Cerebellar nuclear complex (tissue), 1 donor: Measurements from ENCODE around the gene KLHDC2.
A peak's percentile ranks its signal among the peaks of the same experiment; 100 is the strongest.
"Not testable (repeated sequence)": the region's sequence is repeated elsewhere in the genome, so short reads cannot be mapped to it uniquely, and the experiment has no call there.

Experiments used
- DNase-seq, 2 experiments: peaks; one replicate each; lab custom pipeline; 2025; lab: John Stamatoyannopoulos, UW

The KLHDC2 gene, protein sequence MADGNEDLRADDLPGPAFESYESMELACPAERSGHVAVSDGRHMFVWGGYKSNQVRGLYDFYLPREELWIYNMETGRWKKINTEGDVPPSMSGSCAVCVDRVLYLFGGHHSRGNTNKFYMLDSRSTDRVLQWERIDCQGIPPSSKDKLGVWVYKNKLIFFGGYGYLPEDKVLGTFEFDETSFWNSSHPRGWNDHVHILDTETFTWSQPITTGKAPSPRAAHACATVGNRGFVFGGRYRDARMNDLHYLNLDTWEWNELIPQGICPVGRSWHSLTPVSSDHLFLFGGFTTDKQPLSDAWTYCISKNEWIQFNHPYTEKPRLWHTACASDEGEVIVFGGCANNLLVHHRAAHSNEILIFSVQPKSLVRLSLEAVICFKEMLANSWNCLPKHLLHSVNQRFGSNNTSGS

DNA sequence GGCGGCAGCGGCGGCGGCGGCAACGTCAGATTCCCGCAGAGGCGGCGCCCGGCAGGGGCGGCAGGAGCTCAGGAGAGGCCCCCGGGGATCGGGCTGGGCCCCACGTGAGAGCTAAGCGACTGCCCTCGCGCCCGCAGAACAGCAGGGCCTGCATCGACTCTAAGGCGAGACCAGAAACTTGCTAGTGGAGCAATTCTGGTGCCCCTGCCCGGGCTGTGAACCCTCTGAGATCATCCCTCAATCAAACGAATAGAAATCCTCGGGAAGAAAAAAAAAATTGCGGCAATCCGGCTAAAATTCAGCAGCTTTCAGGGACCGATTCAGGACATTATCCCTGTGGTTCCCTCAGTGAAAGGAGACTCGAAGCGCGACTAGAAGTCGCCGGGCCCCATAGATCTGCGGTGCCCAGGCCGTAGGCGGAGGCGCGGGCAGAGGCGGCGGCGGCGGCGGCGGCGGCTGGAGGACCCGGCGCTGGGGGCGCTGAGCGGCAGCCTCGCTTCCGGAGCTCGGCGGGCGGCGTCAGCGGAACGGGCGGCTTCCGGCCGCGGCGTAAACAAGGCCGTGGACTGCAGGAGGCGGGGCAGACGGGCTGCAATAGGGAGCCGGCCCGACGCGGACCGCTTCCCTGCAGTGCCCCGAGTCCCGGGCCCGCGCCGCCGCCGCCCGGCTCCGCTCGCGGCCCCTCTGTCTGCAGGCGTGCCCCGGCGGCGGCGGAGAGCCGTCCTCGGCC lies at the start of gene KLHDC2:
TSS of gene KLHDC2 (plus strand) at position 583 of the 730 bp plus-strand sequence. CDS start 316 bp downstream, outside the sequence.
- peak in 1 of 2 experiments; percentile 20 for DNase-seq

DNA sequence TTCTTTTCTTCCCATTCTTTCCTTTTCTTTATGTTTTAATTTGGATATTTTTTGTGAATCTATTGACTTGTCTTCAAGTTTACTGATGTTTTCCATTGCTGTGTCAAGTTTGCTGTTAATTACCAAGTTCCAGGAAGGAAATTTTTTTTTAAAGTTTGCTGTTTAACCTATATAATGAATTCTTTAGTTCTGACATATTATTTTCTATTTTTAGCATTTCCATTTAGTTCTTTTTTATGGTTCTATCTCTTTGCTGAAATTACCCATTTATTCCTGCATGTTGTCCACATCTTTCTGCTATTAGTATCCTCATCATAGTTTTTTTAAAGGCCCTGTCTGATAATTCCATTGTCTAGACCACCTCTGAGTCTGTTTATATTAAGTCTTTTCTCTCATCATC lies 47.2 kb upstream of the KLHDC2 start:
- DNase-seq = no peak

DNA sequence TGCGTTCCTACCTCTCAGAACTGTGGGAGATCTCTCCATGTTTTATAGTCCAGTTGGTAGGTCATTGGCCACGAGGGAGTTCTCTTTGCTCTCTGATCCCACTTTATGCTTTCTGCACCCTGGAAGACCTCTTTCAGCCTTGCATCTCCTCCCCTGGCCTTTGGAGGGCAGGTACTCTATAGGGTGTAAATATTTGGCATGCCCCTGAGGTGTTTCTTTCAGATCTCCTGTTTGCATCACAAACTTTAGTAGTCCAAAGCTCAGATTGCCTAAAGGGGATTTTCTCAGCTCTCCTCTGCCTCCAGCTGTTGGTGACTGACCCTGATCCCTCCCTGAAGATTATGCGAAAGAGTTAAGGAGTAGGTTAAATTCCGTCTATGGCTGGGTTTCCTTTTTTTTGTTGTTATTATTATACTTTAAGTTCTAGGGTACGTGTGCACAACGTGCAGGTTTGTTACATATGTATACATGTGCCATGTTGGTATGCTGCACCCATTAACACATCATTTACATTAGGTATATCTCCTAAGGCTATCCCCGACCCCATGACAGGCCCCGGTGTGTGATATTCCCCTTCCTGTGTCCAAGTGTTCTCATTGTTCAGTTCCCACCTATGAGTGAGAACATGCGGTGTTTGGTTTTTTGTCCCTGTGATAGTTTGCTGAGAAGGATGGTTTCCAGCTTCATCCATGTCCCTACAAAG lies 46.1 kb upstream of the KLHDC2 start:
- not testable (repeated sequence) for DNase-seq

DNA sequence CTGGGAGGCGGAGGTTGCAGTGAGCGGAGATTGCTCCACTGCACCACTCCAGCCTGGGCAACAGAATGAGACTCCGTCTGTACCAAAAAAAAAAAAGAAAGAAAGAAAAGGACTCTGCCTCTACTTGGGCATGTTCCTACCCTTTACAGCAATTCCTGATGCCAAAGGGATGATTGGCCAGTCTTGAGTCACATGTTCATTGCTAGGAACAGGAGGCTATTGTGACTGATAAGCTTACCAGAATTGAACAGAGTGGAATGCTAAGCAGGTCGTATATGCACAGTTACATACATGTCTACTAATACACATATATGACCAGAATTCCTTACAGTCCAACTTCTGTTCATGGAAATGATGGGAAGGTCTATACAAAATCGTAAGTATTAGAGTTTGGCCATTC lies 40.8 kb upstream of the KLHDC2 start:
- no peak for DNase-seq

GRCh38 chr14:49732896-49733295 lies 35.1 kb upstream of the KLHDC2 start:
- no peak for DNase-seq

GRCh38 chr14:49733836-49734235 lies 34.1 kb upstream of the KLHDC2 start:
- DNase-seq = no peak

DNA sequence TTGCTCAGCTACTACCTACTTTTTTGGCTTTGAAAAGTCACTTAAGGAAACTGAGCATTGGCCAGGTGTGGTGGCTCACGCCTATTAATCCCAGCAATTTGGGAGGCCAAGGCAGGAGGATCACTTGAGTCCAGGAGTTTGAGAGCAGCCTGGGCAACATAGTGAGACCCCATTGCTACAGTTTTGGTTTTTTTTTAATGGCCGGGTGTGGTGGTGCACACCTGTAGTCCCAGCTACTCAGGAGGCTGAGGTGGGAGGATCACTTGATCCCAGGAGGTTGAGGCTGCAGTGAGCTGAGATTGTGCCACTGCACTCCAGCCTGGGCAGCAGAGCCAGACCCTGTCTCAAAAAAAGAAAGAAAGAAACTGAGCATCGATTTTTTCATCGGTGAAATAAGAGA lies 32.3 kb upstream of the KLHDC2 start:
- DNase-seq = not testable (repeated sequence)

DNA sequence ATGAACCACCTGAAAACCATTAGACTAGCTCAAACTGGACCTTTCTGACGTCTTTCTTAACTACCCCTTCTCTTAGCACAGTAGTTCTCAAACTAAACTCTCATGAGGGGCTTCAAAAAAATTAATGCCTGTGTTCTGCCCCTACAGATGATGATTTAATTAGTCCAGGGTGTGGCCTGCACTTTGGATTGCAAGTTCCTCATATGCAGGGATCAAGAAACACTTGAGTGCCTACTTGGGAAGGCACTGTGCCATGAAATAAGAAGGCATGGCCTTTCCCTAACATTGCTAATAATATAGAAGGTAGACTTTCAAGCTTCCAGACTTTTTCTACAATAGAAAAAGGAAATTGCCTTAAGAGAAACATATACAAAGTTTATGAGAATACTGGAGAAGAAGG lies 22.8 kb upstream of the KLHDC2 start:
- DNase-seq = no peak

GRCh38 chr14:49746476-49746875 lies 21.5 kb upstream of the KLHDC2 start:
- not testable (repeated sequence) for DNase-seq

DNA sequence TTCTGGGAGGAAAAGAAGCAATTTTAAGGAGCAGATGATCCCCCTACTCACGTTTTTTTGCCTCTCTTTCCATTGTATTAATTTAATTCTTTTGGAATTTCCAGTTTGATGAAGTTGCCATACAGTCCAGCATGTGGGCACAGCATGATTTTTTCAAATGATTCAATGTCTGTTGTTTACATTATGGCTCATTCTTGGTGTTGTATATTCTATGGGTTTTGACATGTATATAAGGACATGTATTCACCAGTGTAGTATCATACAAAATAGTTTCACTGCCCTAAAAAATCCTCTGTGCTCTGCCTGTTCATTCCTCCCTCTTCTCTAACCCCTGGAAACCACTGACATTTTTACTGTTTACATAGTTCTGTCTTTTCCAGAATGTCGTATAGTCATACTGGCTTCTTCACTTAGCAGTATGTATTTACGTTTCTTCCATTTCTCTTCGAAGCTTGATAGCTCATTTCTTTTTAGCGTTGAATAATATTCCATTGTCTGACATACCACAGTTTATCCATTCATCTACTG lies 13.3 kb upstream of the KLHDC2 start:
- no peak for DNase-seq

- no peak for DNase-seq
Measured at GRCh38 chr14:49755378-49755777, 12.6 kb upstream of the KLHDC2 start.

DNA sequence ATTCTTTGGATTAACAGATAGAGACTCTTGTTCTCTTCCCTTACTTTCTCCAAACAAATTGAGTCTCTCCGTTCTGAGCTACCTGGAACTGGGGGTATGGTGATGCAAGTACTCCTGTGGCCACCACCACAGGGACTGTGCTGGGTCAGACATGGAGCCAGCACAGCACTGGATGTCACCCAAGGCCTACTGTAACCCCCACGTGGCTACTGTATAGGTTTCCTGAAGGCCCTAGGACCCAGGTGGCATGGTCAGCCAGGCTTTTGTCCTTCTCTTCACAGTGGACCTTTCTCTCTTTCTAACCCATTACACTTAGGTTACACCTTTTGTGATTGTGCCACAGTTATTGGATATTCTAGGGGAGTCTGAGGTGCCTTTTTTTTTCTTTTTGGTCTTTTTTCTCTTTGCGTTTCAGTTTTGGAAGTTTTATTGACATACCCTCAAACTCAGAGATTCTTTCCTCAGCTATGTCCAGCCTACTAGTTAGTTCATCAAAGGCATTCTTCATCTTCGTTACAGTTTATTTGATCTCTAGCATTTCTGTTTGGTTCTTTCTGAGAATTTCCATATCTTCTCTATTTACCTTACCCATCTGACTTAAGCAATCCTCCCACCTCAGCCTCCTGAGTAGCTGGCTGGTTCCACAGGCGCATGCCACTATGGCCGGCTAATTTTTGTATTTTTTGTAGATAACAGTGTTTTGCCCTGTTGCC lies 6.0 kb upstream of the KLHDC2 start:
- DNase-seq = no peak

GRCh38 chr14:49766839-49767238 lies 1.1 kb upstream of the KLHDC2 start:
- no peak for DNase-seq

DNA sequence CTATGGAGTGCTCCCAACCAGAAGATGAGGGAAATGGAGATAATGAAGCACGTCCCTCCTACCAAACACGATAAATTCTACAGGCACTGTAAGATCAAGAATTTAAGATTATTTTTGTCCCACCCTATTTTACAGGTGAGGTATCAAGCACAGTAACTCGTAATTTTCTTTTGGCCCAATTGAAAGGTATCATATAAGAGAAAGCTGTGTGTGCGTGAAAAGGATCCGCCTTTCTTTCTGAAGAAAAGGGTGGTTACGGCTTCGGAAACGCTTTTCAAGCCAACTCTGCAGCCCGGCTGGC lies 733 bp upstream of the KLHDC2 start:
- DNase-seq = no peak

- DNase-seq = peak in 1 of 2 experiments; percentile 26
Measured at GRCh38 chr14:49768301-49769121, 558 bp downstream of the KLHDC2 start.

- DNase-seq = no peak
Measured at GRCh38 chr14:49769171-49769570, 1.2 kb downstream of the KLHDC2 start.

DNA sequence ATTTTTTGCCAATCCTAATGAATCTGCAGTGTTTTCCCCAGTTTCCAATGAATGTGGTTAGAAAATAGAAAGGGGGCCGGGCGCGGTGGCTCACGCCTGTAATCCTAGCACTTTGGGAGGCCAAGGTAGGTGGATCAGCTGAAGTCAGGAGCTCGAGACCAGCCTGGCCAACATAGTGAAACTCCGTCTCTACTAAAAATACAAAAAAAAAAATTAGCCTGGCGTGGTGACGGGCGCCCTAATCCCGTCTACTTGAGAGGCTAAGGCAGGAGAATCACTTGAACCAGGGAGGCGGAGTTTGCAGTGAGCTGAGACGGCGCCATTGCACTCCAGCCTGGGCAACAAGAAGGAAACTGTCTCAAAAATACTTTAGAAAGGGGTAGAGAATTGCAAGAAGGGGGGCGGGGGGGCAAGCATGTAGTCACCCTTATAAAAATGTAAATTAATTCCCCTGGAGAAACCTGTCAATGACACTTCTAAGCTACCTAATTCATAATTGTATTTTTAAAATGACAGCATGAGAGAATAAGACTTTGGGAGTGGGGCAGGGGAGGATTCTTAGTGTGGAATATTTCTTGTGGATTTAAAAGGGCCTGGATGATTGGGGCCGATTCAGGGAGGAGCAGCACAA lies 1.7 kb downstream of the KLHDC2 start:
- DNase-seq = no peak

DNA sequence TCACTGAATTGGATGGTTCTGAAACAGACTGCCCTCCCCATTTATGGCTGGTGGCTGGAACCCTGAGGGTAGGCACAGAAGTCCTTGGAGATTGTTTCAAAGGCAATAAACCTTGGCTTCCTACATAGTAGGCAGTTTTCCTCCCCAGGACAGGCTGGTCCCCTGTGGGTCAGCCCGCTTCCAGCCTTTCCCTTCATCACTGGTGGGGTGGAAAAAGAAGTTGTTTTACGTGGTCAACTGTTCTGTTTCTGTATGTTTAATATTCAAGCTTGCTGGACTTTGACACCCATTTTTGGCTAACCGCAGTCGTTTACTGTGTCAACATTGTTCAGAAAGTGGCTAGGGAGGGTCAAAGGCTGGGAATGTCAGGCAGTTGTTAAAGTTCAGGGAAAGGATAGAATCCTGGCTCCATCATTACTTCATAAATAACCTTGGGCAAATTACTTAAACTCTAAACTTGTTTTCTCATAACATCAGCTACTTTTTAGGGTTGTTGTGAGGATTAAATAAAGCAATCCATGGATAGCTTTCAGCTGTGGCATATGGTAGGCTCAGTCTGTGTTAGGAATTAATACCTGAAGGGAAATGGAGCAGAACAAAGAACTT lies 2.4 kb downstream of the KLHDC2 start:
- no peak for DNase-seq

DNA sequence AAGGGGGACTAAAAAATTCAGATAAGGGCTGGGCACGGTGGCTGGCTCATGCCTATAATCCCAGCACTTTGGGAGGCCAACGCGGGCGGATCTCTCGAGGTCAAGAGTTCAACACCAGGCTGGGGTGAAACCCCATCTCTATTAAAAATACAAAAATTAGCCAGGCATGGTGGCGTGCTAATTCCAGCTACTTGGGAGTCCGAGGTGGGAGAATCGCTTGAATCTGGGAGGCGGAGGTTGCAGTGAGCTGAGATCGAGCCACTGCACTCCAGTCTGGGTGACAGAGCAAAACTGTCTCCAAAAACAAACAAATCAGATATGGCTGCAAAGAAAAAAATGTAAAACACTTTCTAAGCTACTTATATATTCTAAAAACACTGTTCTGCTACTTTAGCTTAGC lies 3.7 kb downstream of the KLHDC2 start:
- not testable (repeated sequence) for DNase-seq

- DNase-seq = no peak
Measured at GRCh38 chr14:49774106-49774505, 6.2 kb downstream of the KLHDC2 start.
